ENCODE results near the gene ADAMTSL5. TPM values are rescaled to one million over a fixed set of nuclear protein-coding genes. Genes with fewer than 3 reads are reported as not detected.

Gene ADAMTSL5
- total and polyA plus RNA-seq, 2 of the 13 experiments (the other 11 are each of a cell fraction or from before 2014, with no cell fraction given), result 0.60 to 2.7 TPM

DNA sequence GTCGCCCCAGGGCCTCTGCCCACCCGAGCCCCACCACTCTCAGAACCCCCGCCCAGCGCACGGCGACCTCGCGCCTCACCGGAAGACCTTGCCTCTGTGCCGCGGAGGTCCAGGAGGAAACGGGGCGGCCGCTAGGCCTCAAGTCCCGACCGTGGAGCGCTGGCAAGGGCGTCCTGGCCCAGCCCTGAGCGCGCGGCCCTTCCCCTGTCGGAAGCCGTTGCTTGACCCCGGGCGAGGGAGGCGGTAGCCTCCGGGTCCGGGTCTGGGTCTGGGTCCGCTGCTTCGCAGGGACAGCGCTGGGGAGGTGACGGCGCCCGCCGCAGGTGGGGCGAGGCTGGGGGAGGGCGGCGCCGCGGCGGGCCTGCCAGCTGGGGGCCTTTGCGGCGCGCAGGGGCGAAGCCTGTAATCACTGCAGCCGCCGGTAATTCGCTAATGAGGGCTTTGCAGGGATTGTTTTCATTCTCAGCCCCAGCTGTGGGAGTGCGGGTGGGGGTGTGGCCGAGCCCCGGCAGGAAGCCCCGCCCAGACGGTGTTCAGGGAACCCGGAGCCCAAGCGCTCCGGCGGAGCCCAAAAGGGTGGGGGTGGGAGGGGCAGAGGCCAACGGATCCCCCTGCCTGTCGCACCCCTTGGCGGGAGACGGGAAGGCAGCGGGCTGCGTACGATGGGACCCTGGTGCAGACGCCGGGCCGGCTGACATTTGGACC lies 42.4 kb downstream of the ADAMTSL5 start (continued):
- TF ChIP-seq, protein P1, sequence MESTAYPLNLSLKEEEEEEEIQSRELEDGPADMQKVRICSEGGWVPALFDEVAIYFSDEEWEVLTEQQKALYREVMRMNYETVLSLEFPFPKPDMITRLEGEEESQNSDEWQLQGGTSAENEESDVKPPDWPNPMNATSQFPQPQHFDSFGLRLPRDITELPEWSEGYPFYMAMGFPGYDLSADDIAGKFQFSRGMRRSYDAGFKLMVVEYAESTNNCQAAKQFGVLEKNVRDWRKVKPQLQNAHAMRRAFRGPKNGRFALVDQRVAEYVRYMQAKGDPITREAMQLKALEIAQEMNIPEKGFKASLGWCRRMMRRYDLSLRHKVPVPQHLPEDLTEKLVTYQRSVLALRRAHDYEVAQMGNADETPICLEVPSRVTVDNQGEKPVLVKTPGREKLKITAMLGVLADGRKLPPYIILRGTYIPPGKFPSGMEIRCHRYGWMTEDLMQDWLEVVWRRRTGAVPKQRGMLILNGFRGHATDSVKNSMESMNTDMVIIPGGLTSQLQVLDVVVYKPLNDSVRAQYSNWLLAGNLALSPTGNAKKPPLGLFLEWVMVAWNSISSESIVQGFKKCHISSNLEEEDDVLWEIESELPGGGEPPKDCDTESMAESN (CRISPR knock-in tag; conservative IDR thresholded peaks at IDR 0.05), result peak; percentile 54; the same call in 1 of the 2 replicates
- TF ChIP-seq ATF7-NPFF (CRISPR knock-in tag; IDR thresholded peaks at IDR 0.05; ENCODE audit: low read depth) (peak; percentile 71; the same call in 1 of the 2 replicates), CEBPG (CRISPR knock-in tag; IDR thresholded peaks at IDR 0.05) (no peak), SP2 (CRISPR knock-in tag; IDR thresholded peaks at IDR 0.05) (no peak), YY1 (IDR thresholded peaks at IDR 0.05; ENCODE audit: insufficient read depth, insufficient replicate concordance, low read depth, low read length) (peak; percentile 19), STAG1 (CRISPR knock-in tag; IDR thresholded peaks at IDR 0.05) (no peak), MEIS2 (CRISPR knock-in tag; IDR thresholded peaks at IDR 0.05) (peak; percentile 12; the same call in 1 of the 2 replicates), NBN (conservative IDR thresholded peaks at IDR 0.05) (no peak), ZNF441 (CRISPR knock-in tag; IDR thresholded peaks at IDR 0.05; ENCODE audit: borderline replicate concordance) (peak; percentile 43; the same call in 1 of the 2 replicates)
- TF ChIP-seq, protein P2, sequence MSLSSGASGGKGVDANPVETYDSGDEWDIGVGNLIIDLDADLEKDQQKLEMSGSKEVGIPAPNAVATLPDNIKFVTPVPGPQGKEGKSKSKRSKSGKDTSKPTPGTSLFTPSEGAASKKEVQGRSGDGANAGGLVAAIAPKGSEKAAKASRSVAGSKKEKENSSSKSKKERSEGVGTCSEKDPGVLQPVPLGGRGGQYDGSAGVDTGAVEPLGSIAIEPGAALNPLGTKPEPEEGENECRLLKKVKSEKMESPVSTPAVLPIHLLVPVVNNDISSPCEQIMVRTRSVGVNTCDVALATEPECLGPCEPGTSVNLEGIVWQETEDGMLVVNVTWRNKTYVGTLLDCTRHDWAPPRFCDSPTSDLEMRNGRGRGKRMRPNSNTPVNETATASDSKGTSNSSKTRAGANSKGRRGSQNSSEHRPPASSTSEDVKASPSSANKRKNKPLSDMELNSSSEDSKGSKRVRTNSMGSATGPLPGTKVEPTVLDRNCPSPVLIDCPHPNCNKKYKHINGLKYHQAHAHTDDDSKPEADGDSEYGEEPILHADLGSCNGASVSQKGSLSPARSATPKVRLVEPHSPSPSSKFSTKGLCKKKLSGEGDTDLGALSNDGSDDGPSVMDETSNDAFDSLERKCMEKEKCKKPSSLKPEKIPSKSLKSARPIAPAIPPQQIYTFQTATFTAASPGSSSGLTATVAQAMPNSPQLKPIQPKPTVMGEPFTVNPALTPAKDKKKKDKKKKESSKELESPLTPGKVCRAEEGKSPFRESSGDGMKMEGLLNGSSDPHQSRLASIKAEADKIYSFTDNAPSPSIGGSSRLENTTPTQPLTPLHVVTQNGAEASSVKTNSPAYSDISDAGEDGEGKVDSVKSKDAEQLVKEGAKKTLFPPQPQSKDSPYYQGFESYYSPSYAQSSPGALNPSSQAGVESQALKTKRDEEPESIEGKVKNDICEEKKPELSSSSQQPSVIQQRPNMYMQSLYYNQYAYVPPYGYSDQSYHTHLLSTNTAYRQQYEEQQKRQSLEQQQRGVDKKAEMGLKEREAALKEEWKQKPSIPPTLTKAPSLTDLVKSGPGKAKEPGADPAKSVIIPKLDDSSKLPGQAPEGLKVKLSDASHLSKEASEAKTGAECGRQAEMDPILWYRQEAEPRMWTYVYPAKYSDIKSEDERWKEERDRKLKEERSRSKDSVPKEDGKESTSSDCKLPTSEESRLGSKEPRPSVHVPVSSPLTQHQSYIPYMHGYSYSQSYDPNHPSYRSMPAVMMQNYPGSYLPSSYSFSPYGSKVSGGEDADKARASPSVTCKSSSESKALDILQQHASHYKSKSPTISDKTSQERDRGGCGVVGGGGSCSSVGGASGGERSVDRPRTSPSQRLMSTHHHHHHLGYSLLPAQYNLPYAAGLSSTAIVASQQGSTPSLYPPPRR (CRISPR knock-in tag; IDR thresholded peaks at IDR 0.05; ENCODE audit: borderline replicate concordance), result no peak
- TF ChIP-seq, protein P3, sequence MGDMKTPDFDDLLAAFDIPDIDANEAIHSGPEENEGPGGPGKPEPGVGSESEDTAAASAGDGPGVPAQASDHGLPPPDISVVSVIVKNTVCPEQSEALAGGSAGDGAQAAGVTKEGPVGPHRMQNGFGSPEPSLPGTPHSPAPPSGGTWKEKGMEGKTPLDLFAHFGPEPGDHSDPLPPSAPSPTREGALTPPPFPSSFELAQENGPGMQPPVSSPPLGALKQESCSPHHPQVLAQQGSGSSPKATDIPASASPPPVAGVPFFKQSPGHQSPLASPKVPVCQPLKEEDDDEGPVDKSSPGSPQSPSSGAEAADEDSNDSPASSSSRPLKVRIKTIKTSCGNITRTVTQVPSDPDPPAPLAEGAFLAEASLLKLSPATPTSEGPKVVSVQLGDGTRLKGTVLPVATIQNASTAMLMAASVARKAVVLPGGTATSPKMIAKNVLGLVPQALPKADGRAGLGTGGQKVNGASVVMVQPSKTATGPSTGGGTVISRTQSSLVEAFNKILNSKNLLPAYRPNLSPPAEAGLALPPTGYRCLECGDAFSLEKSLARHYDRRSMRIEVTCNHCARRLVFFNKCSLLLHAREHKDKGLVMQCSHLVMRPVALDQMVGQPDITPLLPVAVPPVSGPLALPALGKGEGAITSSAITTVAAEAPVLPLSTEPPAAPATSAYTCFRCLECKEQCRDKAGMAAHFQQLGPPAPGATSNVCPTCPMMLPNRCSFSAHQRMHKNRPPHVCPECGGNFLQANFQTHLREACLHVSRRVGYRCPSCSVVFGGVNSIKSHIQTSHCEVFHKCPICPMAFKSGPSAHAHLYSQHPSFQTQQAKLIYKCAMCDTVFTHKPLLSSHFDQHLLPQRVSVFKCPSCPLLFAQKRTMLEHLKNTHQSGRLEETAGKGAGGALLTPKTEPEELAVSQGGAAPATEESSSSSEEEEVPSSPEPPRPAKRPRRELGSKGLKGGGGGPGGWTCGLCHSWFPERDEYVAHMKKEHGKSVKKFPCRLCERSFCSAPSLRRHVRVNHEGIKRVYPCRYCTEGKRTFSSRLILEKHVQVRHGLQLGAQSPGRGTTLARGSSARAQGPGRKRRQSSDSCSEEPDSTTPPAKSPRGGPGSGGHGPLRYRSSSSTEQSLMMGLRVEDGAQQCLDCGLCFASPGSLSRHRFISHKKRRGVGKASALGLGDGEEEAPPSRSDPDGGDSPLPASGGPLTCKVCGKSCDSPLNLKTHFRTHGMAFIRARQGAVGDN (CRISPR knock-in tag; IDR thresholded peaks at IDR 0.05), result peak; percentile 91
- TF ChIP-seq, protein P4, sequence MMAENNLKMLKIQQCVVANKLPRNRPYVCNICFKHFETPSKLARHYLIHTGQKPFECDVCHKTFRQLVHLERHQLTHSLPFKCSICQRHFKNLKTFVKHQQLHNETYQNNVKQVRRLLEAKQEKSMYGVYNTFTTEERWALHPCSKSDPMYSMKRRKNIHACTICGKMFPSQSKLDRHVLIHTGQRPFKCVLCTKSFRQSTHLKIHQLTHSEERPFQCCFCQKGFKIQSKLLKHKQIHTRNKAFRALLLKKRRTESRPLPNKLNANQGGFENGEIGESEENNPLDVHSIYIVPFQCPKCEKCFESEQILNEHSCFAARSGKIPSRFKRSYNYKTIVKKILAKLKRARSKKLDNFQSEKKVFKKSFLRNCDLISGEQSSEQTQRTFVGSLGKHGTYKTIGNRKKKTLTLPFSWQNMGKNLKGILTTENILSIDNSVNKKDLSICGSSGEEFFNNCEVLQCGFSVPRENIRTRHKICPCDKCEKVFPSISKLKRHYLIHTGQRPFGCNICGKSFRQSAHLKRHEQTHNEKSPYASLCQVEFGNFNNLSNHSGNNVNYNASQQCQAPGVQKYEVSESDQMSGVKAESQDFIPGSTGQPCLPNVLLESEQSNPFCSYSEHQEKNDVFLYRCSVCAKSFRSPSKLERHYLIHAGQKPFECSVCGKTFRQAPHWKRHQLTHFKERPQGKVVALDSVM (CRISPR knock-in tag; IDR thresholded peaks at IDR 0.05), result peak; percentile 49; the same call in 1 of the 2 replicates
- TF ChIP-seq, protein P5, sequence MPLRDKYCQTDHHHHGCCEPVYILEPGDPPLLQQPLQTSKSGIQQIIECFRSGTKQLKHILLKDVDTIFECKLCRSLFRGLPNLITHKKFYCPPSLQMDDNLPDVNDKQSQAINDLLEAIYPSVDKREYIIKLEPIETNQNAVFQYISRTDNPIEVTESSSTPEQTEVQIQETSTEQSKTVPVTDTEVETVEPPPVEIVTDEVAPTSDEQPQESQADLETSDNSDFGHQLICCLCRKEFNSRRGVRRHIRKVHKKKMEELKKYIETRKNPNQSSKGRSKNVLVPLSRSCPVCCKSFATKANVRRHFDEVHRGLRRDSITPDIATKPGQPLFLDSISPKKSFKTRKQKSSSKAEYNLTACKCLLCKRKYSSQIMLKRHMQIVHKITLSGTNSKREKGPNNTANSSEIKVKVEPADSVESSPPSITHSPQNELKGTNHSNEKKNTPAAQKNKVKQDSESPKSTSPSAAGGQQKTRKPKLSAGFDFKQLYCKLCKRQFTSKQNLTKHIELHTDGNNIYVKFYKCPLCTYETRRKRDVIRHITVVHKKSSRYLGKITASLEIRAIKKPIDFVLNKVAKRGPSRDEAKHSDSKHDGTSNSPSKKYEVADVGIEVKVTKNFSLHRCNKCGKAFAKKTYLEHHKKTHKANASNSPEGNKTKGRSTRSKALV (CRISPR knock-in tag; IDR thresholded peaks at IDR 0.05), result peak; percentile 94

Data from HepG2 (cell line).